Dermis microvascular lymphatic vessel endothelial cell (primary cell): ENCODE results near the gene OGFR. TPM values are rescaled to one million over a fixed set of nuclear protein-coding genes. Genes with fewer than 3 reads are reported as not detected.

Experiments
- DNase-seq, 2 donors: peaks; one replicate each; pipeline versions ENCODE4 v3.0.0 to v3.0.0-alpha.2; 2010; ENCODE audit warnings: low read depth in 2 of 2
- total RNA-seq: library from RNA; depleted of rRNA; stranded (reverse); fragments of >200 nt; gene quantifications from 2 replicates; pipeline ENCODE4 v1.2.1, GENCODE V29; 2014

Gene OGFR
- total RNA-seq, 1 donor from 2014 or later: 18.2 TPM

GRCh38 chr20:62784497-62784896 is 20.1 kb upstream of the OGFR start:
- no peak for DNase-seq

GRCh38 chr20:62785393-62785792 is 19.2 kb upstream of the OGFR start:
- DNase-seq: no peak

- DNase-seq: no peak
Observed at GRCh38 chr20:62786157-62786556, 18.5 kb upstream of the OGFR start.

- peak in 1 of 2 donors; percentile 40 for DNase-seq
Observed at GRCh38 chr20:62787321-62787720, 17.3 kb upstream of the OGFR start.

GRCh38 chr20:62787866-62788265 is 16.8 kb upstream of the OGFR start:
- DNase-seq: no peak

- no peak for DNase-seq
Observed at GRCh38 chr20:62788607-62789006, 16.0 kb upstream of the OGFR start.

GRCh38 chr20:62790075-62790474 is 14.6 kb upstream of the OGFR start:
- no peak for DNase-seq

GRCh38 chr20:62791301-62792181 is 13.1 kb upstream of the OGFR start:
- DNase-seq: peak; percentile 81 to 94

GRCh38 chr20:62792182-62792939 is 12.3 kb upstream of the OGFR start:
- no peak for DNase-seq

GRCh38 chr20:62792940-62793756 is 11.5 kb upstream of the OGFR start:
- DNase-seq: no peak

GRCh38 chr20:62793757-62794006 is 11.0 kb upstream of the OGFR start:
- DNase-seq: no peak

GRCh38 chr20:62794007-62794724 is 10.5 kb upstream of the OGFR start:
- peak; percentile 84 to 96 for DNase-seq

- DNase-seq: peak in 1 of 2 donors; percentile 66
Observed at GRCh38 chr20:62795023-62795761, 9.4 kb upstream of the OGFR start.

GRCh38 chr20:62796699-62797491 is 7.7 kb upstream of the OGFR start:
- DNase-seq: no peak

- no peak for DNase-seq
Observed at GRCh38 chr20:62797671-62798532, 6.7 kb upstream of the OGFR start.

- no peak for DNase-seq
Observed at GRCh38 chr20:62799036-62799435, 5.6 kb upstream of the OGFR start.

- no peak for DNase-seq
Observed at GRCh38 chr20:62799459-62799858, 5.2 kb upstream of the OGFR start.

GRCh38 chr20:62799873-62800272 is 4.8 kb upstream of the OGFR start:
- no peak for DNase-seq
